ENCODE results near the gene CDK5RAP1. TPM values are rescaled to one million over a fixed set of nuclear protein-coding genes. Genes with fewer than 3 reads are reported as not detected.

The CDK5RAP1 gene
- polyA plus RNA-seq, 3 donors from 2014 or later = 20.4 to 32.3 (median 20.9) TPM

Other genes with a start within 250 kb of the CDK5RAP1 start
- gene BPIFA2, start 233.4 kb downstream of the CDK5RAP1 start, polyA plus RNA-seq = not detected
- gene BPIFA3, start 184.2 kb downstream of the CDK5RAP1 start, polyA plus RNA-seq = not detected
- gene BPIFA1, start 165.5 kb downstream of the CDK5RAP1 start, polyA plus RNA-seq = not detected
- gene BPIFB1, start 118.3 kb downstream of the CDK5RAP1 start, polyA plus RNA-seq = not detected
- 1 to 10 TPM in 2 of 3 donors, not detected in 1; 2.4 to 2.8 TPM for gene SNTA1, start 42.2 kb upstream of the CDK5RAP1 start, polyA plus RNA-seq
- 10 to 100 TPM in 2 of 3 donors, 1 to 10 TPM in 1; 7.5 to 15.5 (median 11.0) TPM for gene CBFA2T2, start 88.6 kb upstream of the CDK5RAP1 start, polyA plus RNA-seq

Measured in immature natural killer cell (primary cell).